Fibroblast of skin of right quadriceps (primary cell): ENCODE measurements around the gene FASTKD3.
A peak's percentile ranks its signal among the peaks of the same experiment; 100 is the strongest.

ENCODE experiments used
- DNase-seq: peaks from one replicate; pipeline ENCODE4 v3.0.0-alpha.2; 2013

FASTKD3 gene

GRCh38 chr5:7846327-7846726 lies 22.5 kb downstream of the FASTKD3 start:
- DNase-seq, result no peak

GRCh38 chr5:7845557-7845956 lies 23.3 kb downstream of the FASTKD3 start:
- no peak for DNase-seq

- DNase-seq, result no peak
Measured at GRCh38 chr5:7844901-7845300, 23.9 kb downstream of the FASTKD3 start.

- DNase-seq, result no peak
Measured at GRCh38 chr5:7842531-7842930, 26.3 kb downstream of the FASTKD3 start.

- DNase-seq, result no peak
Measured at GRCh38 chr5:7837403-7837802, 31.4 kb downstream of the FASTKD3 start.

GRCh38 chr5:7834982-7835381 lies 33.8 kb downstream of the FASTKD3 start:
- no peak for DNase-seq

- no peak for DNase-seq
Measured at GRCh38 chr5:7828269-7828668, 40.6 kb downstream of the FASTKD3 start.

- DNase-seq, result peak; percentile 9
Measured at GRCh38 chr5:7827610-7828009, 41.2 kb downstream of the FASTKD3 start.

- DNase-seq, result no peak
Measured at GRCh38 chr5:7825630-7826029, 43.2 kb downstream of the FASTKD3 start.

- DNase-seq, result no peak
Measured at GRCh38 chr5:7824995-7825394, 43.8 kb downstream of the FASTKD3 start.

GRCh38 chr5:7823594-7823993 lies 45.2 kb downstream of the FASTKD3 start:
- DNase-seq, result no peak

GRCh38 chr5:7822449-7822848 lies 46.4 kb downstream of the FASTKD3 start:
- no peak for DNase-seq

GRCh38 chr5:7816535-7816901 lies 52.3 kb downstream of the FASTKD3 start:
- DNase-seq, result no peak

GRCh38 chr5:7815892-7816534 lies 52.8 kb downstream of the FASTKD3 start:
- peak; percentile 48 for DNase-seq

- no peak for DNase-seq
Measured at GRCh38 chr5:7814816-7815215, 54.0 kb downstream of the FASTKD3 start.

GRCh38 chr5:7813576-7813975 lies 55.3 kb downstream of the FASTKD3 start:
- no peak for DNase-seq

GRCh38 chr5:7813007-7813406 lies 55.8 kb downstream of the FASTKD3 start:
- no peak for DNase-seq

GRCh38 chr5:7811715-7812114 lies 57.1 kb downstream of the FASTKD3 start:
- no peak for DNase-seq
